Stimulated activated CD8-positive, alpha-beta memory T cell treated with anti-CD3 and anti-CD28 coated beads, Interleukin-15, amount 100 ng/mL, for 1 hour (primary cell): ENCODE data around the gene CALML6.

Experiments used
- DNase-seq: peaks from one replicate; pipeline ENCODE4 v3.0.0-alpha.2; 2020; ENCODE audit warnings: low read depth

Gene CALML6

GRCh38 chr1:1892079-1892762 lies 22.8 kb upstream of the CALML6 start:
- no peak for DNase-seq

GRCh38 chr1:1892763-1893120 lies 22.3 kb upstream of the CALML6 start:
- DNase-seq, result no peak

- no peak for DNase-seq
Observed at GRCh38 chr1:1893291-1893985, 21.6 kb upstream of the CALML6 start.

GRCh38 chr1:1893997-1894353 lies 21.1 kb upstream of the CALML6 start:
- DNase-seq, result no peak

GRCh38 chr1:1894354-1895059 lies 20.6 kb upstream of the CALML6 start:
- no peak for DNase-seq

- no peak for DNase-seq
Observed at GRCh38 chr1:1895060-1895418, 20.0 kb upstream of the CALML6 start.

- no peak for DNase-seq
Observed at GRCh38 chr1:1895456-1896336, 19.4 kb upstream of the CALML6 start.

GRCh38 chr1:1898246-1898933 lies 16.7 kb upstream of the CALML6 start:
- DNase-seq, result no peak

- no peak for DNase-seq
Observed at GRCh38 chr1:1899266-1899966, 15.6 kb upstream of the CALML6 start.

- DNase-seq, result no peak
Observed at GRCh38 chr1:1899967-1900327, 15.1 kb upstream of the CALML6 start.

- no peak for DNase-seq
Observed at GRCh38 chr1:1900883-1901640, 14.0 kb upstream of the CALML6 start.

- no peak for DNase-seq
Observed at GRCh38 chr1:1901641-1902294, 13.3 kb upstream of the CALML6 start.

GRCh38 chr1:1903224-1903623 lies 11.8 kb upstream of the CALML6 start:
- no peak for DNase-seq

GRCh38 chr1:1906185-1907097 lies 8.6 kb upstream of the CALML6 start:
- DNase-seq, result peak; percentile 40

- DNase-seq, result no peak
Observed at GRCh38 chr1:1907098-1907736, 7.8 kb upstream of the CALML6 start.

- no peak for DNase-seq
Observed at GRCh38 chr1:1908506-1908791, 6.6 kb upstream of the CALML6 start.

GRCh38 chr1:1910033-1910465 lies 5.0 kb upstream of the CALML6 start:
- no peak for DNase-seq

- DNase-seq, result no peak
Observed at GRCh38 chr1:1910651-1911331, 4.3 kb upstream of the CALML6 start.
